SK-MEL-5 (cell line): ENCODE data around the gene GATA6. TPM values are rescaled to one million over a fixed set of nuclear protein-coding genes. Genes with fewer than 3 reads are reported as not detected.
"Not testable (repeated sequence)": the region's sequence is repeated elsewhere in the genome, so short reads cannot be mapped to it uniquely, and the experiment has no call there.

Experiments
- DNase-seq: peaks from one replicate; pipeline ENCODE4 v3.0.0-alpha.2; 2016; ENCODE audit warnings: low read depth, low spot score
- in situ Hi-C: cut with HindIII; loops from 2 replicates; pipeline ENCODE4 v1.10.0; 2016; ENCODE audit warnings: low sequenced_read_pairs, high pct_unique_total_duplicates, low pct_unique_long_range_greater_than_20kb
- total RNA-seq: library from RNA; depleted of rRNA; stranded (reverse); fragments of >200 nt; shearing (Covaris generic); gene quantifications from 2 replicates; pipeline ENCODE4 v1.2.3, GENCODE V29; 2014

Gene GATA6
- total RNA-seq, 1 experiment from 2014 or later: 2.1 TPM

DNA sequence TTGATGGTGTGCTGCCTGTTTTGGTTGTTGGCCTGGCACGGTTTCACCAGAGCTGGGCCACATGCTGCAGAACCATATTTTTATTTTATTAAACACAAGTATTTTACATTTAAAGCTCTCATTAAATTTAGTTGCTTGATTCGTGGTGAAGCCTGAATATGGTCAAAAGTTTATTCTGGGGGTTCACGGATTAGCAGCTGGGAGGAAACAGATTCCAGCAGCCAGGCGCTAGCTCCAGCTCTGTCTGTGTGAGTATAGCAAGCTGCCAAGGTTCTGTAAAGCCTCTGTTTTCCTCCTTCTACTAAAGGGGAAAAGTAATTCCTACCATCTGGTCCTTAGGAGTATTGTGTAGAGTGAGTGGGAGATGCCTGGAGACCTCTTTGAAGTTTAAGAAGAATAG is 22.5 kb downstream of the GATA6 start:
- in situ Hi-C loops: no loop called here

DNA sequence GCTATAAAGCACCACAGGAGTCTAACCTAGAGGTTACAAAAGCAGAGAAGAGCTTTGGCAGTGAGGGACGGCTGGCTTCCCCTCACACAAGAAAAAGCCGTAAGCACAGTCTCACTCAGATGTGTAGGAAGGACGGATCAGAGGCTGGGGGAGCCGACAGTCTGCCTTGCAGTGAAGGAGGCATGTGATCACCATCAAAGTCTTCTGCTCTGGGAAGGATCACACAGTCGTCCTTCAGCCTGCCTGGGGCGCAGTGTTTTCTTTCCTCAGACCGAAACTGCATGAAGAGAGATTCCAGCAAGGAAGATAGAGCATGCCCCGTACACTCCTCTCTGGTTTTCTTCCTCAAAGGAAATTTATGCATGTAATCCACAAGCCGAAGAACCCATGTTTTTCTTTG is 24.1 kb downstream of the GATA6 start:
- peak; percentile 83 for DNase-seq
- in situ Hi-C loops: no loop called here

More for the DNA sequence above, 22.5 kb downstream of the GATA6 start:
- no peak for DNase-seq

DNA sequence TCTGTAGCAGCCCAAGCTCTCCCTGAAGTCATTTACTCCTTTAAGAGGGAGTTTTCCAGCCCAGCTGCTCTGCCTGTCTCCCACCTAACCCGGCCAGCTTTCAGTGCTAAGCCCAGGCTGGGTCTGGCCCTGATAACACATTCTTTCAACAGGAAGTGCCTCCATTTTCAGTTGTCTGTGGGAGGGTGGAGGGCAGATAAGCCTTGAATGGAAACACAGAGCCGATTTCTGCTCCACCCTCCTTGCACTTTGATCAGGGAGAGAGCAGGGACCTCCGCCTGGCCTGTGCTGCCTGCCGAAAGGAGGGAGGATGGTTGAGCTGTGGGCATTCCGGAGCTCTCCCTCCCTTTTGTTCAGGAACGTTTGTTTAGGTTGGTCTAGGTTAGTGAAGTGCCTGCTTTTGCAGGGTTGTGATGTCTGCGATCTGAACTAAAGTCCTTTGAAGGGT is 24.8 kb downstream of the GATA6 start:
- no peak for DNase-seq
- in situ Hi-C loops: no loop called here

- in situ Hi-C loops: no loop called here
- no peak for DNase-seq
Measured at GRCh38 chr18:22195052-22195451, 25.7 kb downstream of the GATA6 start.

GRCh38 chr18:22196943-22197342 is 27.6 kb downstream of the GATA6 start:
- in situ Hi-C loops, DNase-seq: not testable (repeated sequence)

DNA sequence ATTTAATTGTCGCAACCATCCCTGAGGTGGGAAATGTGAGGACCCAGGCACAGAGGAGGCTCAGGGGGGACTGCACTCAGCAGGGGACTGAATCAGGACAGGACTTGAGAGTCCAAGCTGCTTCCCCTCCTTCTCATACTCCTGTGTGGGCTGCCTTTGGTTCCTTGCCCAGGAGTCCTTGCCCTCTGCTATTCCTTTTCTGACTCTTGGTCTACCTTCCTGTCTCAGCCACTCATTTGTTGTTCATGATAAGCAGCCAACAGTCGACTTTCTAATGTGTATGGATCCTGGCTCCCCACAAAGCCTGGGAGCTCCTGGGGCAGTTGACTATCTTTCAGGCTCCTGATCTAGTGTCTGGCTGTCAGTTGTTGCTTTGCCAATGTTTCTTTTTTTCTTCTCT is 28.3 kb downstream of the GATA6 start:
- no peak for DNase-seq
- in situ Hi-C loops: no loop called here

- in situ Hi-C loops: no loop called here
- no peak for DNase-seq
Measured at GRCh38 chr18:22198163-22198562, 28.8 kb downstream of the GATA6 start.

GRCh38 chr18:22199005-22199404 is 29.6 kb downstream of the GATA6 start:
- no peak for DNase-seq
- in situ Hi-C loops: no loop called here

DNA sequence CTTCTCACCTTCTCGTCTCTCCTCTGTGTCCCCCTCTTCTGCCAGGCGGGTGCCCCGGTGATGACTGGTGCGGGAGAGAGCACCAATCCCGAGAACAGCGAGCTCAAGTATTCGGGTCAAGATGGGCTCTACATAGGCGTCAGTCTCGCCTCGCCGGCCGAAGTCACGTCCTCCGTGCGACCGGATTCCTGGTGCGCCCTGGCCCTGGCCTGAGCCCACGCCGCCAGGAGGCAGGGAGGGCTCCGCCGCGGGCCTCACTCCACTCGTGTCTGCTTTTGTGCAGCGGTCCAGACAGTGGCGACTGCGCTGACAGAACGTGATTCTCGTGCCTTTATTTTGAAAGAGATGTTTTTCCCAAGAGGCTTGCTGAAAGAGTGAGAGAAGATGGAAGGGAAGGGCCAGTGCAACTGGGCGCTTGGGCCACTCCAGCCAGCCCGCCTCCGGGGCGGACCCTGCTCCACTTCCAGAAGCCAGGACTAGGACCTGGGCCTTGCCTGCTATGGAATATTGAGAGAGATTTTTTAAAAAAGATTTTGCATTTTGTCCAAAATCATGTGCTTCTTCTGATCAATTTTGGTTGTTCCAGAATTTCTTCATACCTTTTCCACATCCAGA is 31.3 kb downstream of the GATA6 start:
- in situ Hi-C loops: no loop called here

GRCh38 chr18:22203035-22203434 is 33.6 kb downstream of the GATA6 start:
- in situ Hi-C loops: no loop called here
- DNase-seq: no peak

More for the DNA sequence above, 31.3 kb downstream of the GATA6 start:
- no peak for DNase-seq

DNA sequence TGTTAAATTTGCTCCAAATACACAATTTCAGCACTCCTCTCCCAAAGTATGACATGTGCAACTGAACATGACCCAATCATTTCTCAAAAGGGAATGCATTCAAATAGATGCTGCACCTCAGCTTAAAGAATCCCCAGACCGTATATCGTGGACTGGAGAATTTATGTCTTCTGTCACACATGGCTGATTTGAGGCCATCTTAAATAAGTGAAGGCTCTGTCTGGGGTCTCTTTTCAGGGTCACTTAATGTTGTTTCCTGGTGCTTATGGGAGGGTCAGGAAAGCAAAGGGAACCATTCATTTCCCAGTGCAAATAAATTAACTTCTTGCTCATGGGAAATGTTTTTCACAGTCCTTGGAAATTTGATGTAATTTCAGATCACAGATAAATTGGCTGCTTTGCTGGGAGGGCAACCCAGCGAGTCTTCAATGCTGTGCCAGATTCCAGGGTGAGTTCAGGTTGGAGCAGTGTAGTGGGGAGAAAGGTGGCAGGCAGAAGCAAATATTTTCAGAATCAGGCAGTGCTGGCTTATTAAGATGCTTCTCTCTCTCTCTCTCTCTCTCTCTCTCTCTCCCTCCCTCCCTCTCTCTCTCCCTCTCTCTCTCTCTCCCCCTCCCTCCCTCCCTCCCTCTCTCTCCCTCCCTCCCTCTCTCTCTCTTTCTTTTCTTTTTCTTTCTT is 34.3 kb downstream of the GATA6 start:
- DNase-seq: no peak
- in situ Hi-C loops: no loop called here

DNA sequence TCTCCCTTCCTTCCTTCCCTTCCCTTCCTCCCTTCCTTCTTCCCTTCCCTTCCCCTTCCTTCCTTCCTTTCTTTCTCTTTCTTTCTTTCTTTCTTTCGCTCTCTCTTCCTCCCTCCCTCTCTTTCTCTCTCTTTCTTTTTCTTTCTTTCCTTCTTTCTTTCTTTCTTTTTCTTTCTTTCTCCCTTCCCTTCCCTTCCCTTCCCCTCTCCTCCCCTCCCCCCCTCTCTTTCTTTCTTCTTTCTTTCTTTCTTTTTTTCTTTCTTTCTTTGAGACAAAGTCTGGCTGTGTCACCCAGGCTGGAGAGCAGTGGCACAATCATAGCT is 34.8 kb downstream of the GATA6 start:
- in situ Hi-C loops: no loop called here
- no peak for DNase-seq

GRCh38 chr18:22204996-22205395 is 35.6 kb downstream of the GATA6 start:
- in situ Hi-C loops: no loop called here
- no peak for DNase-seq

DNA sequence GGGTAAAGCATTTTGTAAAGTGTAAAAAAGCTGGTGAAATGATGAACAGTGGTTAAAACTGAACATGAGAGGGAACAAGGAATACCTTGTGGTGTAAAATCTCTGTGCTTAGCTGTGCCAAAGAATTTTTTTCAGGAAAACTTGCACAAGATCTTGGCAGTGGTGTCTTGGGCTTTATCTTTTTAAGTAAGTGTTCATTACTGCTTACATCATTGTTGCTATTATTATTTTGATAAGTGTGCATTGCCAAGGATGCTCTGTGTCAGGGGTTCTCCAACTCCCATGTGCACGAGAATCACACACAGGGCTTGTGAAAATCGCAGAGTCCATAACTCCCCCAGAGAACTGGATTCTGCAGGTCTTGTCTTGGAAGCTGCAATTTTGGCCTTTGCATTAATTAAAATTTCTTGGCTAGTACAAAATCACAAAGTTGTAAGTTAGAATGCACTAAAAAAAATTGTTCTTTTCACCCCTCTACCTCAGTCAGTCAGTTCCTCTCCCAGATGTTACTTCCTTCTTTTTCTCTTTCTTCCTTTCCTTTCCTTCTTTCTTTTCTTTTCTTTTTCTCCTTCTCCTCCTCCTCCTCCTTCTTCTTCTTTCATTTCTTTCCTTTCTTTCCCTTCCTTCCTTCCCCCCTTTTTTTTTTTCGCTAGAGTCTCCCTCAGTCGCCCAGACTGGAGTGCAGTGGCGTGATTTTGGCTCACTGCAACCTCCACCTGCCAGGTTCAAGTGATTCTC is 37.8 kb downstream of the GATA6 start:
- no peak for DNase-seq
- in situ Hi-C loops: no loop called here

DNA sequence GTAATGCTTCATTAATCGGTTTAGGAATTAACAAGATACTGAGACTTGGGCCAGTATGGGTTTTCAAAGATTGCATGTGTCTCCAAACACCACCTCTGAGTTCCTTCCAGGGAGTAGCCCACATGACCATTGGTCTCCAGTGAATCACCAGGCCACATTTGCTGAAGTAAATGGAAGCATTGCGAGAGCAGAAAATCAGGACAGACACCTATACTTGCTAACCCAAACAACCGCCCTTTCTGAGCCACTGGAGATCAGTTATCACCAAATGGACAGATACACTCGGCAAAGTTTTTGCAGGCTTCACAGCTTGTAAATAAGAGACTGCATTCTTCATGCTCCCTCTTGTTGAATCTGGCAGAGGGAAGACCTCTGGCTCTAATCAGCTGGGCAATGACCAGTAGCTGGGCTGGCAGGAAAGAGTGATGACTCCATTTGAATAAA is 40.9 kb downstream of the GATA6 start:
- no peak for DNase-seq
- in situ Hi-C loops: no loop called here

DNA sequence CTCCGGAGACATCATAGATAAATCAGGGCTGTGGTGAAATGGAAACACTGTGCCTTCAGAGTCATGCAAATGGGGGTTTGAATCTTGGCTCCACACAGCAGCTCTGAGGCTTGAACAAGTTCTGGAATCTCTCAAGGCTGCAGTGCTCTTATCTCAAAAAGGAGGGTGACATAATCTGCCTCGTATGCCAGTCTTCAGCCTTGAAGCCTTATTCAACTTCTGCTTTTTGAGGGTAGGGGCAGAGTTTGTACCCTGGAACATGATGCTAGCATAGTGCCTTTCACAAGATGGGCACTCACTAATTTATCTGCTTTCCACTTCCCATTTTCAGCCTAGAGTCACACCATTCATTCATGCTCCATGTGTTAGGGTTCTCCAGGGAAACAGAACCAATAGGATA is 42.3 kb downstream of the GATA6 start:
- in situ Hi-C loops: no loop called here
- DNase-seq: no peak

DNA sequence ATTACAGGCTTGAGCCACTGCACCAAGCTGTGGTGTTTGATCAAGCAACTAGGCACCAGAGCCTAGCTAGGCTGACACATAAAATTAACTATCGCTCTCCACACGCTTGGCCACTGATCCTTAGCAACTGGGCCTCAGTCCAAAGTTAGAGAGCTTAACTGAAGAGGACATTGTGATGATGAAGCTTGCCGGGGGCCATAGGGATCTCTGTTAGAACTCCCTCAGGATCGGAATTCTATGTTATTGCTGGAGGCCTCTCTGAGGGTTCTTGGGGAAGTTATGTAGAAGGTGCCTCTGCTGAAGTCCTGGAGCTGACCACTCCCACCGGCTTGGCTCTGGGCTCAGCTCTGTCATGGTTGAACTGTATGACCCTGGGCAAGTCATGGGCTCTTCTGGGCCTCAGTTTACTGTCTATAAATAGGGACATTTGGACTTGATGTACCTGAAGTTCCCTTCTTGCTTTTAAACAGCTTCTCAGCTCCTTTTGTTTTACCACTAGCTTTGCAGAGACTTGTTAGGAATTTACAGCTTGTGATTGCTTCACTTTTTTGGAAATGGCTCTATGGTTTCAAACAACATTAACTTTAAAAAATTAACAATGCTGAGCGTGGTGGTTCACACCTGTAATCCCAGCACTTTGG is 44.1 kb downstream of the GATA6 start:
- in situ Hi-C loops: no loop called here
- peak; percentile 42 for DNase-seq

DNA sequence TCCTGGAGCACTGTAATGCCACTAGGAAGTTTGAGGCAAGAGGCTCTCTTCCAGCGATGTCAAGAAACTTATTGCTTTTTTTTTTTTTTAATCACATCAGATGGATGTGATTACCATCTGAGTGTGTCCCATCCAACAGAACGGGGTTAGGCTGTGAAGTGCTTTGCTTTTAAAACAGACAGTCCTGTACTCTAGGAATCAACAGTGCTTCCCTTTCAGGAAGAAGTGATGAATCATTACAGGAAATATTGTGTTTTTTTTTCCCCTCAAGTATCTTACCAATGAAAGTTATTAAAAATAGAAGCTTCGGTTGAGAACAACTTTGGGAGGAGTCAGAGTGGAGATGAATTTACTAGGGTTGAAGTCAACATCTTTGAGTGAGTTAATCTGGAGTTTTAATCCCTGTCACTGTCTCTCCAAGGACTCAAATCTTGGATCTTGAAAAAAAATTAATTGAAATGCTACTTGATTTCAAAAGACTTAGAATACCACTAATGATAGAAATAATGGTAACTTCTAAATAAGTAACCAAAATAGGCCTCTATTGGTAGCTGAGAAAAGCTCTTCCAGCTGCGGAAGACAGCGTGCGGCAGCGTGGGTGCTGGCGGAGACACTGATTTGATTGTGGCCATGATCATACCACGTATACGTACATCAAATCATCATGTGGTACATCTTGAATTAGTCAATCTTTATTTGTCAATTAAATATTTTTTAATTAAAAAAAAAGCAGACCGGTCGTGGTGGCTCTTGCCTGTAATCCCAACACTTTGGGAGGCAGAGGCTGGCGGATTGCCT is 45.5 kb downstream of the GATA6 start:
- in situ Hi-C loops: no loop called here
- DNase-seq: peak; percentile 24
